Neural cell (in vitro differentiated cells): ENCODE data around the gene COPZ2. TPM values are rescaled to one million over a fixed set of nuclear protein-coding genes. Genes with fewer than 3 reads are reported as not detected.
A peak's percentile ranks its signal among the peaks of the same experiment; 100 is the strongest.

Source experiments
- H2AFZ ChIP-seq: fragments of 200-600, 300-800 bp; sonication (generic), shearing (Covaris generic); 2 replicates; pipeline ENCODE4 v1.6.0; 2014; ENCODE audit warnings: low read depth, mild to moderate bottlenecking, antibody characterized with exemption, low read length, moderate library complexity
- H3F3A ChIP-seq: fragments of 200-600 bp; shearing (Covaris generic); 2 replicates; pipeline ENCODE4 v1.6.1; 2016; ENCODE audit warnings: mild to moderate bottlenecking, moderate library complexity, mixed read lengths, antibody characterized with exemption, low read length; ENCODE audit not compliant: insufficient read depth, poor library complexity, severe bottlenecking
- H3K27ac ChIP-seq: fragments of 200-600, 300-800 bp; sonication (generic), shearing (Covaris generic); 2 replicates; pipeline ENCODE4 v1.5.1; 2014; ENCODE audit warnings: mild to moderate bottlenecking, low read length, moderate library complexity
- H3K27me3 ChIP-seq: fragments of 300-800, 200-600 bp; sonication (generic), shearing (Covaris generic); 2 replicates; pipeline ENCODE4 v1.6.0; 2014; ENCODE audit warnings: mild to moderate bottlenecking, low read depth, low read length, moderate library complexity; ENCODE audit not compliant: insufficient read depth
- H3K36me3 ChIP-seq: fragments of 300-800, 200-600 bp; sonication (generic), shearing (Covaris generic); 2 replicates; pipeline ENCODE4 v1.5.1; 2014; ENCODE audit warnings: mild to moderate bottlenecking, antibody characterized with exemption, low read length, moderate library complexity; ENCODE audit not compliant: insufficient read depth
- H3K4me2 ChIP-seq: fragments of 300-800, 200-600 bp; sonication (generic), shearing (Covaris generic); 2 replicates; pipeline ENCODE4 v1.6.0; 2014; ENCODE audit warnings: mild to moderate bottlenecking, low read length
- H3K4me3 ChIP-seq: fragments of 300-800, 200-600 bp; sonication (generic), shearing (Covaris generic); 2 replicates; pipeline ENCODE4 v1.5.1; 2014; ENCODE audit warnings: mild to moderate bottlenecking, low read length, moderate library complexity
- H3K79me2 ChIP-seq: fragments of 200-600 bp; shearing (Covaris generic); replicated peaks from 2 replicates; pipeline ENCODE4 v1.6.0; 2014; ENCODE audit warnings: mild to moderate bottlenecking, low read length, moderate library complexity; ENCODE audit not compliant: insufficient read depth
- H3K9ac ChIP-seq: fragments of 300-800, 200-600 bp; sonication (generic), shearing (Covaris generic); 2 replicates; pipeline ENCODE4 v1.6.1; 2016; ENCODE audit warnings: mild to moderate bottlenecking, low read length, mixed read lengths
- H3K9me2 ChIP-seq: fragments of 200-600 bp; shearing (Covaris generic); 2 replicates; pipeline ENCODE4 v1.6.1; 2016; ENCODE audit warnings: mild to moderate bottlenecking, low read length, mixed read lengths; ENCODE audit not compliant: insufficient read depth
- H3K9me3 ChIP-seq: fragments of 200-600, 300-800 bp; sonication (generic), shearing (Covaris generic); 2 replicates; pipeline ENCODE4 v1.6.1; 2016; ENCODE audit warnings: mild to moderate bottlenecking, mixed run types, low read length, moderate library complexity, mixed read lengths
- H4K20me1 ChIP-seq: fragments of 200-600 bp; shearing (Covaris generic); 2 replicates; pipeline ENCODE4 v1.6.1; 2016; ENCODE audit warnings: mild to moderate bottlenecking, mixed run types; ENCODE audit not compliant: insufficient read depth
- CTCF ChIP-seq: fragments of 450-650 bp; IDR thresholded peaks from 2 replicates; pipeline ENCODE4 v1.5.1; 2014; ENCODE audit warnings: antibody characterized with exemption, mild to moderate bottlenecking, moderate library complexity; ENCODE audit not compliant: poor library complexity, severe bottlenecking
- EP300 ChIP-seq: fragments of 450-650 bp; conservative IDR thresholded peaks from 2 replicates; pipeline ENCODE4 v1.6.1; 2014; ENCODE audit warnings: antibody characterized with exemption, mild to moderate bottlenecking, moderate library complexity; ENCODE audit not compliant: poor library complexity, severe bottlenecking
- EZH2 ChIP-seq: fragments of 200-600, 300-800 bp; shearing (Covaris generic), sonication (generic); IDR thresholded peaks from 2 replicates; pipeline ENCODE4 v1.6.1; 2014; ENCODE audit warnings: antibody characterized with exemption, low read length, borderline replicate concordance, mild to moderate bottlenecking; ENCODE audit not compliant: insufficient read depth, poor library complexity, severe bottlenecking
- MXI1 ChIP-seq: fragments of 450-650 bp; conservative IDR thresholded peaks from 2 replicates; pipeline ENCODE4 v1.6.1; 2014; ENCODE audit warnings: antibody characterized with exemption, mild to moderate bottlenecking; ENCODE audit not compliant: poor library complexity, severe bottlenecking
- POLR2AphosphoS5 ChIP-seq: IDR thresholded peaks from 2 replicates; pipeline ENCODE4 v1.6.1; 2012
- RAD21 ChIP-seq: fragments of 450-650 bp; conservative IDR thresholded peaks from 2 replicates; pipeline ENCODE4 v1.6.1; 2014; ENCODE audit warnings: antibody characterized with exemption, mild to moderate bottlenecking, moderate library complexity
- REST ChIP-seq: IDR thresholded peaks from 2 replicates; pipeline ENCODE4 v1.6.1; 2012; ENCODE audit warnings: borderline replicate concordance
- SMC3 ChIP-seq: fragments of 450-650 bp; conservative IDR thresholded peaks from 2 replicates; pipeline ENCODE4 v1.6.1; 2014; ENCODE audit warnings: antibody characterized with exemption, mild to moderate bottlenecking, moderate library complexity; ENCODE audit not compliant: poor library complexity
- TAF1 ChIP-seq: IDR thresholded peaks from 2 replicates; pipeline ENCODE4 v1.6.1; 2012; ENCODE audit warnings: low read depth
- polyA minus RNA-seq: library from RNA; depleted of rRNA, polyadenylated mRNA; stranded (reverse); fragments of >200 nt; gene quantifications from 2 replicates; pipeline ENCODE4 v1.2.3, GENCODE V29; 2014
- polyA plus RNA-seq: library from polyadenylated mRNA; depleted of rRNA; stranded (reverse); fragments of >200 nt; gene quantifications from 2 replicates; pipeline ENCODE4 v1.2.3, GENCODE V29; 2014

COPZ2 gene
- polyA plus RNA-seq: not detected in 2 replicates
- not detected in 2 replicates for polyA minus RNA-seq

- H3K27me3 ChIP-seq: peaks cover 38% of the 10 kb centered on the region
- H3K9me2 ChIP-seq: no peaks in the 10 kb centered on the region
- no peaks in the 10 kb centered on the region for H3K36me3 ChIP-seq
- H3F3A ChIP-seq: no peaks in the 10 kb centered on the region
- no peaks in the 10 kb centered on the region for H4K20me1 ChIP-seq
- H3K9ac ChIP-seq: no peak within 1 kb of the TSS
- no peaks in the 10 kb centered on the region for H3K79me2 ChIP-seq
- TF ChIP-seq CTCF (no peak), REST (no peak), MXI1 (no peak), SMC3 (no peak), POLR2AphosphoS5 (no peak), EP300 (no peak), RAD21 (no peak), EZH2 (no peak), TAF1 (no peak)
- peak within 1 kb of the TSS; percentile 45 for H3K4me3 ChIP-seq
- no peak within 1 kb of the TSS for H2AFZ ChIP-seq
- no peak within 1 kb of the TSS for H3K27ac ChIP-seq
- H3K4me2 ChIP-seq: no peak within 1 kb of the TSS
- no peaks in the 10 kb centered on the region for H3K9me3 ChIP-seq
Observed at GRCh38 chr17:48037036-48037837, at the start of gene COPZ2. Gene COPZ2 (minus strand): TSS chr17:48037797. CDS start chr17:48037777, 20 bp downstream.

GRCh38 chr17:48084932-48085331, 47.3 kb upstream of the COPZ2 start:
- H3K36me3 ChIP-seq: no peaks in the 10 kb centered on the region
- H4K20me1 ChIP-seq: peaks cover 5% of the 10 kb centered on the region
- peaks cover 39% of the 10 kb centered on the region for H3K79me2 ChIP-seq
- no peaks in the 10 kb centered on the region for H3F3A ChIP-seq
- H3K9me2 ChIP-seq: no peaks in the 10 kb centered on the region
- H3K9ac ChIP-seq: no peak overlapping the region
- H2AFZ ChIP-seq: no peak overlapping the region
- no peaks in the 10 kb centered on the region for H3K27me3 ChIP-seq
- no peaks in the 10 kb centered on the region for H3K9me3 ChIP-seq
- TF ChIP-seq CTCF (no peak), REST (no peak), POLR2AphosphoS5 (no peak), RAD21 (no peak), SMC3 (no peak), MXI1 (no peak)
- H3K27ac ChIP-seq: no peak overlapping the region
- H3K4me3 ChIP-seq: no peak overlapping the region
- H3K4me2 ChIP-seq: no peak overlapping the region
